Large intestine (tissue), 3 donors: ENCODE data around the gene DHX34. TPM values are rescaled to one million over a fixed set of nuclear protein-coding genes. Genes with fewer than 3 reads are reported as not detected.
"Not testable (repeated sequence)": the region's sequence is repeated elsewhere in the genome, so short reads cannot be mapped to it uniquely, and the experiment has no call there.

ENCODE experiments used
- DNase-seq, 2 donors: peaks; one replicate each; pipeline versions ENCODE4 v3.0.0 to v3.0.0-alpha.2; 2013
- H3K27ac ChIP-seq: one replicate; pipeline ENCODE4 v1.5.1; 2013; ENCODE audit warnings: low read length
- H3K27me3 ChIP-seq: 2 replicates; pipeline ENCODE4 v1.6.1; 2013; ENCODE audit warnings: low read length; ENCODE audit not compliant: control insufficient read depth, insufficient read depth
- H3K36me3 ChIP-seq: 2 replicates; pipeline ENCODE4 v1.6.1; 2013; ENCODE audit warnings: low read length; ENCODE audit not compliant: control insufficient read depth, insufficient read depth
- H3K4me1 ChIP-seq: one replicate; pipeline ENCODE4 v1.6.1; 2013; ENCODE audit warnings: low read length; ENCODE audit not compliant: control insufficient read depth, insufficient read depth
- H3K4me3 ChIP-seq: one replicate; pipeline ENCODE4 v1.5.1; 2013; ENCODE audit warnings: low read length
- H3K9me3 ChIP-seq: one replicate; pipeline ENCODE4 v1.6.1; 2013; ENCODE audit warnings: mild to moderate bottlenecking, low read depth, low read length, moderate library complexity; ENCODE audit not compliant: control insufficient read depth
- WGBS: methylation state at CpG from one replicate; pipeline ENCODE4 v1.1.5; 2013; ENCODE audit warnings: low lambda C conversion rate; ENCODE audit not compliant: insufficient coverage; 5-methylcytosine and 5-hydroxymethylcytosine counted together
- polyA plus RNA-seq: library from polyadenylated mRNA; unstranded; fragments of 120-200 nt; gene quantifications from one replicate; pipeline ENCODE4 v1.2.1, GENCODE V29; 2013

Gene DHX34
- polyA plus RNA-seq, 1 donor: 13.6 TPM

DNA sequence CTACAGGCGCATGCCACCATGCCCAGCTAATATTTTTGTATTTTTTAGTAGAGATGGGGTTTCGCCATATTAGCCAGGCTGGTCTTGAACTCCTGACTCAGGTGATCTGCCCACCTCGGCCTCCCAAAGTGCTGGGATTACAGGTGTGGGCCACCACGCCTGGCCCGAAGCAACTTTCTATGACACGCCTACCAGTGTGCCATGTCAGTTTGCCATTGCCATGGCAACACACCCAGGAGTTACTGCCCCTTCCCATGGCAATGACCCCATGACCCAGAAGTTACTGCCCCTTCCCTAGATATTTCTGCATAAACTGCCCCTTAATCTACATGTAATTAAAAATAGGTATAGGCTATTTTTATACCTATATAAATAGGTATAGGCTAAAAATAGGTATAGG is 3.1 kb upstream of the DHX34 start:
- H3K36me3 ChIP-seq, H3K9me3 ChIP-seq, H3K27ac ChIP-seq, H3K4me3 ChIP-seq, H3K27me3 ChIP-seq, H3K4me1 ChIP-seq, DNase-seq: not testable (repeated sequence)
- WGBS: no CpG with 5 or more reads among the region's 6 CpGs

DNA sequence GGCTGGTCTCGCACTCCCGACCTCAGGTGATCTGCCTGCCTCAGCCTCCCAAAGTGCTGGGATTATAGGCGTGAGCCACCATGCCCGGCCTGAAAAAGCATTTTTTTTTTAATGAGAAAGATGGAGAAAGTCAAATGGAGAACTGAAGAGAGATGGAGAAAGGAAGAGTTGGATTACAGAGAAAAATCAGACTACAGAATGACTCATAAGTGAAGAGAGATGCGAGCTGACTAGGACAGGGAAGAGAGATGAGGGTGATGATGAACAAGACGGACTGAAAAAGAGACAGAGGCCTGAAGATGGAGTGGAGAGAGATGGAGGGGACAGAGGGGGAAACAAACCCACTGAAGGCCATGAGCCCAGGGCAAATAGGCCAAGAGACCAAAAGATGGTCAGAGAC is 1.5 kb downstream of the DHX34 start:
- peaks cover 26% of the 10 kb centered on the region for H3K36me3 ChIP-seq
- WGBS: 93% methylated on average over 4 of the region's 6 CpGs
- peaks cover 7% of the 10 kb centered on the region for H3K4me1 ChIP-seq
- H3K4me3 ChIP-seq: no peak overlapping the region
- peaks cover 4% of the 10 kb centered on the region for H3K9me3 ChIP-seq
- H3K27me3 ChIP-seq: no peaks in the 10 kb centered on the region
- no peak for DNase-seq
- H3K27ac ChIP-seq: no peak overlapping the region

DNA sequence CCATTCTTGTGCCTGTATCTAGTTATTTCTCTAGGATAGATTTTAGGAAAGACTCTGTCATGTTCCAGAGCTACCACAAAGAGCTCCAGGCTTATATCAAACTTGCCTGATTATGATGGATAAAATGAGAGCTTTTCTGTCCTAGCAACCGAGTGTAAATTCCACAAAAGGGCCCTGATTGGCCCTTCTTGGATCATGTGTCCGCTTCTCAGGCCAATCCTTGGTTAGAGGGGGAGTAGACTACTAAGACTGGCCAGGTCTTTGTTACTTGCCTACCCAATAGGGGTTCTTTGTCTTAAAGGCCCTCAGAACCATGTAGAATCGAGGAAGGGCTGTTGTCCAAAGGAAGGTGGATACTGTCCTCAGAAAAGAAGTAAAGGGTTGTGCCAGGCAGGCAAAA is 2.4 kb downstream of the DHX34 start:
- peaks cover 4% of the 10 kb centered on the region for H3K9me3 ChIP-seq
- no peak overlapping the region for H3K27ac ChIP-seq
- H3K4me1 ChIP-seq: peaks cover 7% of the 10 kb centered on the region
- no peaks in the 10 kb centered on the region for H3K27me3 ChIP-seq
- no peak for DNase-seq
- H3K4me3 ChIP-seq: no peak overlapping the region
- H3K36me3 ChIP-seq: peaks cover 34% of the 10 kb centered on the region
- WGBS: no CpG with 5 or more reads among the region's 3 CpGs

DNA sequence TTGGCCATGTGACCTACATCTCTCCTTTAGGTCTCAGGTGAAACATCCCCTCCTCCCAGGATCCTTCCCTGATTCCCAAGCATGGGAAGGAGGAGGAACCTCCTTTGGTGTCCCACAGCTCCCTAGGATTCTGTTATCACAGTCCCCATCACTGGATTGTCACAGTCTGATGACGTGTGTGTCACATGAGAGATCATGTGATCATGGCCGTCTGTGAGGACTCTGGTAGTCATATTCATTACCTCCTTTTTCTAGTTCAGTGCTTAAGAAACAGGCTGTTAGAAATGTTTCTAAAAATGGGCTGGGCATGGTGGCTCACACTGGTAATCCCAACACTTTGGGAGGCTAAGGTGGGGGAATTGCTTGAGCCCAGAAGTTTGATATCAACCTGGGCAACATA is 3.0 kb downstream of the DHX34 start:
- Histone ChIP-seq H3K9me3 (peaks cover 4% of the 10 kb centered on the region), H3K4me3 (no peak overlapping the region), H3K27me3 (no peaks in the 10 kb centered on the region), H3K27ac (no peak overlapping the region), H3K4me1 (peaks cover 7% of the 10 kb centered on the region), H3K36me3 (peaks cover 38% of the 10 kb centered on the region)
- DNase-seq: peak in 1 of 2 donors; percentile 8
- WGBS: no CpG with 5 or more reads among the region's 2 CpGs

DNA sequence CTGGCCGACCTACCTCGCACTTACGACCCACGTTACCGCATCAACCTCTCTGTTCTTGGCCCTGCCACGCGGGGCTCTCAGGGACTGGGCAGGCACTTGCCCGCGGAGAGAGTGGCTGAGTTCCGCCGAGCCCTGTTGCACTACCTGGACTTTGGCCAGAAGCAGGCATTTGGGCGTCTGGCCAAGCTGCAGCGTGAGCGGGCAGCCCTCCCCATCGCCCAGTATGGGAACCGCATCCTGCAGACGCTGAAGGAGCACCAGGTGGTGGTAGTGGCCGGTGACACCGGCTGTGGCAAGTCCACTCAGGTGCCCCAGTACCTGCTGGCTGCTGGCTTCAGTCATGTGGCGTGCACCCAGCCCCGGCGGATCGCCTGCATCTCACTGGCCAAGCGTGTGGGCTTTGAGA is 4.2 kb downstream of the DHX34 start:
- H3K9me3 ChIP-seq: peaks cover 4% of the 10 kb centered on the region
- peaks cover 50% of the 10 kb centered on the region for H3K36me3 ChIP-seq
- 80% methylated on average over 1 of the region's 24 CpGs for WGBS
- no peak overlapping the region for H3K4me3 ChIP-seq
- no peak for DNase-seq
- H3K27ac ChIP-seq: no peak overlapping the region
- peaks cover 7% of the 10 kb centered on the region for H3K4me1 ChIP-seq
- H3K27me3 ChIP-seq: no peaks in the 10 kb centered on the region

DNA sequence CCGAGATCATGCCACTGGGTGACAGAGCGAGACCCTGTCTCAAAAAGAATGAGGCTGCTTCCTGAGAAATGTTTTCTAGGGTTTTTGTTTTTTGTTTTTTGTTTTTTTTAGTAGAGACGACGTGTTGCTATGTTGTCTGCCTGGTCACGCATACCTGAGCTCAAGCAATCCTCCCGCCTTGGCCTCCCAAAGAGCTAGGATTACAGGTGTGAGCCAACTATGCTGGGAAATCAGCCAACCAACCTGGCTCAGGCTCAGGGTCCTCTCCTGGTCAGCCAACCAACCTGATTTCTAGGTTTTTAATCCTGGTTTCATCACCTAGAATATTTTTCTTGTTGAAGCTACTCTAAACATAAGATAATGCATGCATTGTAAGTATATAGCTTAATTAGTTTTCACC is 7.8 kb downstream of the DHX34 start:
- Histone ChIP-seq H3K27me3 (no peaks in the 10 kb centered on the region), H3K9me3 (peaks cover 4% of the 10 kb centered on the region), H3K27ac (no peak overlapping the region), H3K36me3 (peaks cover 80% of the 10 kb centered on the region), H3K4me3 (no peak overlapping the region), H3K4me1 (no peaks in the 10 kb centered on the region)
- no peak for DNase-seq
- no CpG with 5 or more reads among the region's 6 CpGs for WGBS

DNA sequence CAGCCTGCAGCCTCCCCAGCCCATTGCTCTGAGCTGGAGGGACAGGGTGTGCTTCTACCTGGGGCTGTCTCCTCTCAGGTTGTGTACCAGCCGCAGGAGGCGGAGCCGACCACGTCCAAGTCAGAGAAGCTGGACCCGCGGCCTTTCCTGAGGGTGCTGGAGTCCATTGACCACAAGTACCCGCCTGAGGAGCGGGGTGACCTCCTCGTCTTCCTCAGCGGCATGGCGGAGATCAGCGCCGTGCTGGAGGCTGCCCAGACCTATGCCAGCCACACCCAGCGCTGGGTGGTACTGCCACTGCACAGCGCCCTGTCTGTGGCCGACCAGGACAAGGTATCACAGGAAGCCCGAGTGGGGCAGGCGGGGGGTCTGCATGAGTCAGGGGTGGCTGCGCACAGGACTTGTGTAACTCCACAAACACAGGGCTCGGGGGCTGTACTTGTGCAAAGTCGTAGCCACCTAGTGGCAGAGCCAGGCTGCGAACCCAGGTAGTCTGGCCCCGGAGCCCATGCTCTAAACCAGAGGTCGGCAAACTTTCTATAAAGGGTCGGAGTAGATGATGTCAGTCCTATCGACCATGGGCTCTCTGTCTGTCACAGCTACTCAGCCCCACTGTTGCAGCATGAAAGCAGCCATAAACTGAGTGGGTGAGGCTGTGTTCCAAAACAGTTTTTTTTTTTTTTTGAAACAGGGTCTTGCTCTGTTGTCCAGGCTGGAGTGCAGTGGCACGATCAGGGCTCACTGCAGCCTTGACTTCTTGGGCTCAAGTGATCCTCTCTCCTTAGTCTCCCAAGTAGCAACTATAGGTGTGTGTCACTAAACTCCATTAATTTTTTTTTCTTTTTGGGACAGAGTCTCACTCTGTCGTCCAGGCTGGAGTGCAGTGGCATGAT is 8.9 kb downstream of the DHX34 start:
- no CpG with 5 or more reads among the region's 28 CpGs for WGBS
- no peaks in the 10 kb centered on the region for H3K4me1 ChIP-seq
- no peak for DNase-seq
- H3K27me3 ChIP-seq: no peaks in the 10 kb centered on the region
- no peak overlapping the region for H3K4me3 ChIP-seq
- no peak overlapping the region for H3K27ac ChIP-seq
- peaks cover 4% of the 10 kb centered on the region for H3K9me3 ChIP-seq
- peaks cover 84% of the 10 kb centered on the region for H3K36me3 ChIP-seq

DNA sequence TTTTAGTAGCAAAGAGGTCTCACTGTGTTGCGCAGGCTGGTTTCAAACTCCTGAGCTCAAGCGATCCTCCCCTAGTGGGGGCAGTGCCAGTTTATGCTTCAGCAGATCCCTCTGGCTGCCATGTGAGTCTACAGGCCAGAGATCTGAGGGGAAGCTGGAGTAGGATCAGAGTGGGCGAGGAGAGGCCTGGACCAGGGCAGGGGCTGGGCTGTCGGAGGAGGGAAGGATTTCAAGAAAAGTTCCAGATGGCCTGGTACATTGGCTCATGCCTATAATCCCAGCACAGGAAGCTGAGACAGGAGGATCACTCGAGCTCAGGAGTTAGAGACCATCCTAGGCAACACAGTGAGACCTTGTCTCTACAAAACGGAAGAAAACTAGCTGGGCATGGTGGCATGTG is 9.8 kb downstream of the DHX34 start:
- DNase-seq: no peak
- Histone ChIP-seq H3K4me1 (no peaks in the 10 kb centered on the region), H3K27ac (no peak overlapping the region), H3K27me3 (no peaks in the 10 kb centered on the region), H3K4me3 (no peak overlapping the region), H3K36me3 (peaks cover 83% of the 10 kb centered on the region), H3K9me3 (no peaks in the 10 kb centered on the region)
- WGBS: no CpG with 5 or more reads among the region's 6 CpGs

DNA sequence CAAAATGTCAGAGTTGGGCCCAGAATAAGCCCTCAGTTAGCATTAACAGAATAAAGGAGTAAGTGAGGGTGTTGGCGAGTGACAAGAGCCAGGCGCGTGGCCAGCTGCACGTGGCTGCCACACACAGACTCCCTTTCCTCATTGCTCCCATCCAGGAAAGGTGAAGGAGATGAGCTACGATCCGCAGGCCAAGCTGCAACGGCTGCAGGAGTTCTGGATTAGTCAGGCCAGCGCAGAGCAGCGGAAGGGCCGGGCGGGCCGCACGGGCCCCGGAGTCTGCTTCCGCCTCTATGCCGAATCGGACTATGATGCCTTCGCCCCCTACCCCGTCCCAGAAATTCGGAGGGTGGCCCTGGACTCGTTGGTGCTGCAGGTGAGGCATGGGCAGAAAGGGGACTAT is 13.2 kb downstream of the DHX34 start:
- DNase-seq: no peak
- no peaks in the 10 kb centered on the region for H3K27me3 ChIP-seq
- no peak overlapping the region for H3K27ac ChIP-seq
- no peak overlapping the region for H3K4me3 ChIP-seq
- H3K36me3 ChIP-seq: peaks cover 72% of the 10 kb centered on the region
- no peaks in the 10 kb centered on the region for H3K4me1 ChIP-seq
- H3K9me3 ChIP-seq: no peaks in the 10 kb centered on the region
- WGBS: no CpG with 5 or more reads among the region's 21 CpGs

DNA sequence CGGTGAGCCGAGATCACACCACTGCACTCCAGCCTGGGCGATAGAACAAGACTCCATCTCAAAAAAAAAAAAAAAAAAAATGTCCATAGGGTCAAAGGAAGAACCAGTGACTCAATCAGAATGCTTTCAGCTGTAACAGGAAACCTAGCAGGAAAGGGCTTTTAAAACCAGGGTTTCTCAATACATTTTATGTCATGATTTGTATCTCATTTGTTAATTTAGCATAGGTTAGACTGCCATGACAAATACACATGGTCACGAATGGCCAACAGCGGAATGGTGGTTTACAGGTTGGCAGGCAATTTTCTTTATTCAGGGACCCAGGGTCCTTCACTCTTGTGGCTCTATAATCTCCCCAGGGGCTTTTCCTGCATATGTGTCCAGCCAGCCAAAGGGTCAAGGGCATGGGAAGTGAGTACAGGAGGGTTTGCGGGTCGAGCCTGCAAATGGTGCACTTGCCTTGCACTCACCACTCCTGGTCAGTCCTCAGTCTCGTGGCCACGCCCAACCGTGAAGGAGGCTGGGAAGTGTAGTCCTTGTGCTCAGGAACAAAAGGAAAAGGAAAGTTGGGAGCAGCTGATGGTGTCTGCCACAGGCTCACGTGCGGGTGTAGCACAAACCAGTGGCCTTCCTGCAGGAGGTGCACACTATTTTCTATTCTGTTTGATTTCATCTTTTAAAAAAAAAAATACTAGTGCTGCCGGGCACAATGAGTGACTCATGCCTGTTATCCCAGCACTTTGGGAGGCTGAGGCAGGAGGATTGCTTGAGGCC is 14.8 kb downstream of the DHX34 start:
- H3K9me3 ChIP-seq: no peaks in the 10 kb centered on the region
- no peaks in the 10 kb centered on the region for H3K27me3 ChIP-seq
- H3K27ac ChIP-seq: no peak overlapping the region
- peaks cover 62% of the 10 kb centered on the region for H3K36me3 ChIP-seq
- whole genome bisulfite sequencing: 93% methylated on average over 3 of the region's 13 CpGs
- H3K4me1 ChIP-seq: no peaks in the 10 kb centered on the region
- no peak overlapping the region for H3K4me3 ChIP-seq
- DNase-seq: no peak
